ENCODE measurements around the gene VAV2.

The VAV2 gene

GRCh38 chr9:133735931-133736330, 256.2 kb downstream of the VAV2 start:
- no peak for DNase-seq

DNA sequence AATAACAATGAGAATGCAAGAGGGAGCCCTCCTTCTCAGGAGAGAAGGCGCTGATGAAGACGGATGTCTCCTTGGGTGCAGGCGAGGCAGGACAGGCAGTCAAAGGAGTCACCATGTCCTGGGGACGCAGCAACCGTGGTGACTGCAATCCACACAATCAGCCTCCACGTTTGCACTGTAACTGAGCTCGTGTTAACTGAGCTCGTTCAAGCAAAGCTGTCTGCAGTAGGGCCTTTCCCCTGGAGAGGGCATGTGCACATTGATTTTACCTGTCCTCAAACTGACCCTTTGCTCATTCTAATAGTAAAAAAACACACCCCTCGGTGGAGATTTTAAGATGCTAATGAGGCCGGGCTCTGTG, 256.7 kb downstream of the VAV2 start:
- DNase-seq: no peak

DNA sequence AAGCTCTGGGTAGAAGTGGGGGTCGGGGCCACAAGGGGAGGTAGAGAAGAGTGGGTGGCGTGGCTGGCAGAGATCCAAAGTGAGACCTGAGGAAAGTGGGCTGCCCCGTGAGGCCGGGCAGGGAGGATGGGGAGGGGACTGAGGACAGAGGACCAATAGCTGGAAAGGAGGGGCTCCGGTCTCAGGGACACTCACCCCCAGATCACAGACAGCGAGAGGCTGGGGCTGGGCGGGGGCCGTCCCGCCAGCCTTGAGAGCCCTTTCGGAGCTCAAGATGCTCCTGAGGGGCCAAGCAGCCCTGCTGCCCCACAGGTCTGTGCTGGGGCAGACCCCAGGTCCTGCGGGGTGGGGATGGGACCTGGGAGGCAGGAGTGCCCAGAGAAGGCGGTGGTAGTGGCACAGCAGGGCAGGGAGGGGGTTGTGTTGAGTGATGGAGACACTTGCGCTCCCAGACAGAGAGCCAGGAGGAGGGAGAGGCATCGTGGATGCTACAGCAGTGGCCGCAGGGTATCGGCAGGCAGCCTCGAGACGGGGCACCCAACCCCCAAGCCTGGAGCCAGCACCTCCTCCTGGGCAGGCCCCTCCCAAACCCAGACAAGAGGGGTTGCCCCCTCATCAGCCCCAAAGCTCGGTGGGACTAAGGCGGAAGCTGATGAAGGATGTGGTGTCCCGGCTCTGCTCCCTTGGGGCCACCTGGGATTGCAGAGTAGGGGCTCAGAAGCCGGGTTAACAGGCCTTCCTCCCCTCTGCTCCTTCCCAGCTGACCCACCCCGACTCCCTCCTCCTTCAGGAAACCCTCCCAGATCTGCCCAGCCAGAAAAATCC, 257.3 kb downstream of the VAV2 start:
- no peak for DNase-seq

DNA sequence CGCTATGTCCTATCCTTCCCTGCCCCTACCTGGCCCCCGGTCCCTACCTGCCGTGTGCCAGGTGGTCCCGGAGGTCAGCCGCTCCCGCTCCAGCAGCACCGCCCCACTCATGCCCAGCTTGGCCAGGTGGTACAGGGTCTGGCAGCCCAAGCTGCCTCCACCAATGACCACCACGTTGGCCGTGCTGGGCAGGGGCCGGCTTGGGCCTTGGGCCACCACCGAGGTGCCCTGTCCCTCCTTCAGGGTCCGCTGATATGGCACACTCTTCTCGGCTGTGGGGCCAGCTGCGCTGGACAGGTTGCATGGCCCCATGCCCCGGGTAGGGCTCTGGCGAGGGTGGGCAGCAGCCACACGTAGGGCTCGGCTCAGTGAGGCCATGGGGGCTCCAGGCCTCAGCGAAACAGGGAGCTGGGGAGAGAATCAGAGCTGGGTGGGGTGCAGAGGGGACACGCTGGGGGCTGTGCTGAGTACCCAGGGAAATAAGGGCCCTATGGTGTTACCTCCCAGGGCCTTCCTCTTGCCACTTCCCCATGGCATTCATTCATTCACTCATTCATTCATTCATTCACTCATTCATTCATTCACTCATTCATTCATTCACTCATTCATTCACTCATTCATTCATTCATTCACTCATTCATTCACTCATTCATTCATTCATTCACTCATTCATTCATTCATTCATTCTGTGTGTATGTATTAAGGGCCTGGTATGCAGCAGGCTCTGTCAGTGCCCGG, 258.2 kb downstream of the VAV2 start:
- no peak for DNase-seq

DNA sequence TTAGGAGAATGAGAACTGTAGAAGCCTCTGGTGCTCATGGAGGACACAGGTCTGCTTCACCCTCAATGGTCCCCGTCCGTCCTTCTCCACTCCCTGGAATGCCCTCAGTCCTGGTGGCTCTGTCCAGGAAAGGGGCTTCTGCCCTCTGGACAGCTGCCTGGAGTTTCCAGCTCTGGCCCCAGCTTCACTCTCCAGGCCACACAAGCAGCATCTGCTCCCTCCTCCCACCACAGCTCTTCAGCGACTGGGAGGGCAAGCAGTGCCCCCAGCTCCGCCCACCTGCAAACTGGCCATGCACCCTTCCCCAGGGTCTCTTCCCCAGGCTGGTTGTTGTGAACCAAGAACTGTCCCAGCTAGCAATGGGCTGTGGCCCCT, 258.7 kb downstream of the VAV2 start:
- no peak for DNase-seq

DNA sequence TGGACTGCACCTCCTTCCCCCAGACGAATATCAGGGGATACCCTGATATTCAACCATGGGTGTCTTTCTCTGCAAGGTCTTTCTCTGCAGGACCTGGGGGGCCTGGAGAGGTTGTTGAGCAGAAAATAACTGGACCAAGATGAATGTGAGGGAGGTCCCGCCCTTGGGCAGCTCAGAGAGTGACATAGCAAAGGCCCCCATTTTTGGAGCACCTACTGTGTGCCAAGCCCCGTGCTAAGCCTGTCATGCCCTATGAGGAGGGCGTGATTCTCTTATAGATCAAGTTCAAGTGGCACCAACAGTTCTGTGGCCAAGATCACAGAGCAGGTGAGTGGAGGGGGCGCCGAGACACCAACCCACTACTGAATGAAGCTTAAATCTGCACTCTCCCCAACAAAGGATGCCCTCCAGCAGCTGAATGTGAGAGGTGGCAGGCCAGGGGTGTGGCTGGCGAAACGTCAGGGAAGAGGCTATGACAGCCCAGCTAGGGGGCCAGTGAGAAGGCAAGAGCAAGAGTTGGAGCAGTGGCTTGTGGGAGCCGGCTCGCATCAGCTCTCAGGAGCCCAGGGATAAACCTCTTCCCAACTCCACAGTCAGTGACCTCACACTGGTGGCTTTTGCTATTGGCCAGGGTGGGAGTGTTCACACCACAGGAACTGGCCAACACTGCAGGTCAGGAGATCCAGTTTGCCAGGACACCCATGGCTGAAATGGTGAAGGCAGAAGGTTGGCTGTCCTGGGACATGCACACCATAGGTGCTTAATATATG, 259.3 kb downstream of the VAV2 start:
- DNase-seq: no peak

- no peak for DNase-seq
These were observed 260.1 kb downstream of the VAV2 start for GRCh38 chr9:133731876-133732638.

- DNase-seq: no peak
These were observed 261.0 kb downstream of the VAV2 start for GRCh38 chr9:133730994-133731715.

DNA sequence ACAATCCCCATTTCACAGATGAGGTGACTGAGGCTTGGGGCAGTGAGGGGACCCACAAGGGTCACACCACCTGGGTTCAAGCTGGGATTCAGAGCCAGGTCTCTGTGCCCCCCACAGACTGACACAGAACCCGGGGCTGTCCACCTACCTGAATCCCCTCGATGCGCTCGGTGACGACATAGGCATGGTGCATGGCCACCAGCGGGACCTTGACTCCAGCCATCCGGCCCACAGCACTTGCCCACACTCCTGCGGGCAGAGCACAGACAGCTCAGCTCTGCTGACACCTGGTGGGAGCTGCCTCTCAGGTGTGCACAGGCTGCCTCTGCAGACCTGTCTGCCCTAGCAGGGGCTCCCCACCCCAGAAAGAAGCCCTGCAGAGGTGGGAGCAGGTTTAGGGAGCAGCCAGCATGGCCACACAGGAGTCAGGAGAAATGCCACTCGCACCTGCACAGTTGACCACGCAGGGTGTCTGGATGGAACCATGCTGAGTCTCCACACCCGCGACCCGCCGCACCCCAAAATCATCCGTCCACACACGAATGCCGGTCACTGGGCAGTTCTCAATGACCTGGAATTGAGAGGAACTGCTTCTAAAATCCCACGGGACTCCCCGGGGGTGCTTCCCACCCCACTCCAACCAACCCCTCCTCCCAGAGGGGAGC, 262.4 kb downstream of the VAV2 start:
- no peak for DNase-seq

- DNase-seq: no peak
These were observed 263.1 kb downstream of the VAV2 start for GRCh38 chr9:133728856-133729616.

- DNase-seq: no peak
These were observed 264.2 kb downstream of the VAV2 start for GRCh38 chr9:133727876-133728441.

DNA sequence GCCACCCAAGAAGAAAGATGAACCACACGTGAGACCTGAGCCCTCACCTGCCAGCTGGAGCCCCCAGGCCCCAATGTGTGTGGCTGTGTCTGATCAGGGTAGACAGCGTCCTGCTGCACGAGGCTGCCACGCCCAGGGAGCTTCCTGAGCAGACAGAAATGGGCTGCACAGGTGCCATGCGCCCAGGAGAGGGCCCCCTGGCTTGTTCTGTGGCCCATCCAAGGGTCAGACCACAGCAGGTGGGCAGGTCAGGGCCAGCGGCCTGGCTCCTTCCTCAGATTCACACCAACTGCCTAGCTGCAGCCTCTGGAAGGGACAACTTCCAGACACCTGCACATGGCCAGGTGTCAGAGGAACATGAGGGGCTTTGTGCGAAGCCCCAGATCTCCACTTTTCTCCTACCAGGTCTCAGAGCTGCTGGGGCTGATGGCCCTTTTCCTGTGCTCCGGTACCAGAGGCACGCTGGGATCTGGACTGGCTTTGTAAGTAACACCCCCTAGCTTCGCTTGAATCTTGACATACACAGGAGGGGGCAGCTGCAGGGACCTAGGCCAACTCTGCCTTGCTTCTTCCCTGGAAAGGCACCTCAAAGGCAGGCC, 264.7 kb downstream of the VAV2 start:
- no peak for DNase-seq

- DNase-seq: no peak
These were observed 265.5 kb downstream of the VAV2 start for GRCh38 chr9:133726401-133727276.

- DNase-seq: no peak
These were observed 266.2 kb downstream of the VAV2 start for GRCh38 chr9:133725886-133726285.

GRCh38 chr9:133718563-133719315, 273.4 kb downstream of the VAV2 start:
- DNase-seq: no peak

DNA sequence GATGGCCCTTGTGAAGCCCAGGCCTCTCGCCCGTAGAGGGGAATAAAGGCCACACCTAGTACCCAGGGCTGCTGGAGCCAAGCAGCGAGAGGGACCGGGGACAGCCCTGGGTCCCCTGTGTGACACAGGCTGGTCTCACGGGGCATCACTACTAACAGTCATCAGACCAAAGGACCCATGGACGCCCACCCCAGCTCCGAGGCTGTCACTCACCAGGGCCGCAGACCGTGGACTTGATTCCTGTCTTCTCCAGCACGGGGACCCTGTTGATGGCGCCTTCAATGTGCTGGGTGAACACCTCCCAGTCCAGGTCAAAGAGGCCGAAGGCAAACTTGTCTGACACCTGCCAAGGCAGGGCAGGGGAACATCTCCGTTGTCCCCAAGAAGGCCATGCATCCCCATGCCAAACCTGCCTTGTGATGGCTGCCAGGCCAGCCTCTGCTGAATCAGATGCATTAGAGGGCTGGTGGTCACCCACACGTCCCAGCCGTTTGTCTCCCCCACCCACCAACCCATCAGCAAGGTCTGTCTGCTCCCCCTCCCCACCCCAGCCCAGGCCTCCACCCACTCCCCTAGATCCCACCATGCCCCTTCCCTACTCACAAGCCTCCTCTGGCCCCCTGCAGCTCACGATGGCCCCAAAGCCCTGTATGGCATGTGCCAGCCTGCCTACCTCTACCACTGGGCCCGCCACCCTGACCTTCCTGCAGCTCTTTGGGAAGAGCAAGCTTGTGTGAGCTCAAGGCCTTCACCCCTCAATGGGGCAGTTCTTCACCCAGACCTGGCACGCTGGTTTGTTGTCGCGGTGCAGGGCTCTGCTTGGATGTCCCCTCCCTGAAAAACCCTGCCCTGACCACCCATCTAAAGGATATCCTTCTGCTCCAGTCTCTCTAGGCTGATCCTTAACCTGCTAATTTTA, 274.8 kb downstream of the VAV2 start:
- DNase-seq: no peak

- no peak for DNase-seq
These were observed 275.5 kb downstream of the VAV2 start for GRCh38 chr9:133716564-133717112.
